ENCODE data around the gene ETFDH.
"Not testable (repeated sequence)": the region's sequence is repeated elsewhere in the genome, so short reads cannot be mapped to it uniquely, and the experiment has no call there.

The ETFDH gene

DNA sequence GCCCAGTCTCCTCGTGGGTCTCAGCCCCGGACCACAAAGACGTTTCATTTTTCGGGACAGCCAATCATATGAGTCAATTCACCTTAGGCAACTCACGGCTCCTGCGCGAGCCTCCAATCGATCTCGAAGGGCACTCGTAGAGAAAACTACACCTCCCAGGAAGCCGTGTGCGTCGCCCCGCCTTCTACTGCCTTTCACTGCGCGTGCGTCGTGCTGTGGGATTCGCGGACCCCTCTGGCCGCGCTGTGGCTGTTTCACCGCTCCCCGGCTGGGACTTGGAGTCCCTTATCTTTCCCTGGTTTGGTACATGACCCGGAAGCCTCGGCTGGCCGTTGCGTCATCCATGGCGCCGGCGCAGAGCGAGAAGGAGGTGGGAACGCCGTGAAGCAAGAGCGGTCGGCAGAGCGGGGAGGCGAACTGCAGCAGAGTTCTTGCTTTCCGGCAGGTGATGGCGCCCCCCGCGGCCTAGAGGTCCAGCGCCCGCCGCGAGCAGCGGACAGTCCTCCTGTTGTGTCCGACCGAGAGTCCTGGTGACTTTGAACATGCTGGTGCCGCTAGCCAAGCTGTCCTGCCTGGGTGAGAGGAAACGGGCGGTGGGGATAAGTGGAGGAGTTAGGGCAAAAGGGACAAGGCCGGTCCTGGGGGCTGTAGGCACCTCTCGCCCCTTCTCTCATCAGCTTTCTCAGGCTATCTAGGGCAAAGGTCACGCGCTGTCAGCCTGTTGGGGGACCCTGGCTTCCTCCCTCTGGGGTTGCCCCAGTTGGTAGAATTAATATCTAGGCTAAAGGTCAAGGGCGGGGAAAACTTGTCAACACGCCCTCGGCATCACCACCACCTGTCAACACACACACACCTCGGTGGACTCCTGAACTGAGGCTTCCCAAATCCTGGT is at the start of gene ETFDH:
Gene ETFDH (plus strand): TSS at position 382 of the 892 bp plus-strand sequence. CDS start 161 bp downstream, at position 543.
- peak; percentile 99 for DNase-seq (ENCODE audit: low spot score)

DNA sequence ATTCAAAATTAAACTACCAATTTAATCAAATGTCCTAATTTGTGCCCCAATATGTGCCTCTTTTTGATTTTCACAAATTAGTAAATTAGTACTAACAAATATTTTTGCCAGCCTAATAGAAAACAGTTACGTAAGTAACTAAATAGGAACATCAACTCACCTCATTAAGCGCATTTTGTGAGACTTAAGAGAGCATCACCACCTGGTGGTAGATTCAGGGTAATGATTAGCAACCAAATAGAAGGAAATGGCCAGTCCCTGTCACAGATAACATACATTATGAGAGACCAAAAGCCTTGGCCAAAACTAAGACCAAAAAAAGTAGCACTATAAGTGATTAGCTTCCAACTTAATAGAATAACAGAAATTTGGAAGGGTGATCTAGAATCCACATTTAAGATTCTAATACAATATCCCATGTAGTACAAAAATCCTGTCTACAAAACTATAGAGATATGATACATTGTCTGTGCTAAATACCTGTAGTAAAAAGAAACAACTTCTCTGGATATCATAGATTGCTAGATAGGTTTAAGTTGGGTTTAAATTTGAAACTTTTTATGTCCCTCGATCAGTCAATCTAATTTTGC is 47.1 kb upstream of the ETFDH start:
- peak; percentile 27 for DNase-seq (ENCODE audit: low spot score)

DNA sequence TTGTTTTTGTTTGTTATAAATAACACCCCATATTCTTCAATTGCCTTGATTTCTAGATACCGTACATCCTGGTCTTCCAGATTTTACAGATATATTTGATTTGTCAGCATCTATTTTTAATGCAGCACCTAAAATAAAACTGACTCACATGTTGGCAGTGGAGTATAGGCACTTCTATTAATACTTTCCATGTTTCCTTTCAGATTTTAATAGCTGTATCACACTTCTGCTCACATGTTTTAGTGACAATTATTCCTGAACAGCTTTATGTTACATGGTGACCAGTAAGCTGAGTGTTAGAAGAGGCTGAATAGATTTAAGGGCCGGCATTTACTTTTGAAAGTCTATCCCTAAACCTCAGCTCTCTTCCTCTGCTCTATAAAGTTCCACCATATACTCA is 46.6 kb upstream of the ETFDH start:
- DNase-seq (ENCODE audit: low spot score): no peak

DNA sequence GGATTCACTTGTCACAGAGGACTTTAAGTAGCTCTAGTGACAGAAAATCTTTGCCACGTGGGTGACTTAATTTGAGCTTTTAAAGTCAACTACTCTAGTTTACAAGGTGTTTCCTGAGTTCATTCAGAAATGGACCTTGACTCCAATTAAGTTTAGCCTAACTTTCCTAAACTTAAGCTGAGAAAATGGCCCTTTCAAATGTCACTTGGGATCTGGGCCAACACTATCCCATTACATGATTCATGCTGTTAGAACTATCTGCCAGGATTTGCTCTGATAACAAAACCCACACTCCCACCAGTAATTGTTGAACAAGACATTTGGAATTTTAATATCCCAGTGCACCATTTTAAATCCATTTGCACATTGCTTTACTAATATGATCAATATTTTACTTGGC is 41.2 kb upstream of the ETFDH start:
- no peak for DNase-seq (ENCODE audit: low spot score)

DNA sequence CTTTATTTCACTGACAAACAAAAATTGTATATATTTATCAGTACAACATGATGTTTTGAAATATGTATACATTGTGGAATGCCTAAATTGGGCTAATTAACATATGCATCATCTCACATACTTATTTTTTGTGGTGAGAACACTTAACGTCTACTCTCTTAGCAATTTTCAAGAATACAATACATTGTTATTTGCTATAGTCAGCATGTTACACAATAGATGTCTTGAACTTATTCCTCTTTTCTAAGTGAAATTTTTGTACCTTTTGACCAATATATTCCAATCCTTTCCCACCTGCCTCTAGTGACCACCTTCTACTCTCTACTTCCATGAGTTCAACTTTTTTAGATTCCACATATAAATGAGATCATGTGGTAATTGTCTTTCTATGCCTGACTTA is 35.5 kb upstream of the ETFDH start:
- no peak for DNase-seq (ENCODE audit: low spot score)

DNA sequence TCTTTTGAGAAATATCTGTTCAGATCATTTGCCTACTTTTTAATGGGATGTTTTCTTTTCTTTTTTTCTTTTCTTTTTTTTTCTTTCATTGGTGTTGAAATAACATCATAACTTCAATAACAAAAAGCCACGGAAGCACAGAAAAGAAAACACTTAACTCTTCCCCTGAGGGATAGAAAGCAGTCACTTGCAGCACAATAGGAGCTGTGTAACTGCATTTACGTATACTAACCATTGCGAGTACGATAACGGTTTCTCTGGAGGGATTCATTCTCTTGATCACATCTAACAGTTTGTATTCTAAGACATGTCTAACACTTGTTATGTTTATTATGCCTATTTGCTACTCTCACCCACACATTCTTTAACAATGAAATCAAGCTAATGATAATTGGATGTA is 27.7 kb upstream of the ETFDH start:
- no peak for DNase-seq (ENCODE audit: low spot score)

DNA sequence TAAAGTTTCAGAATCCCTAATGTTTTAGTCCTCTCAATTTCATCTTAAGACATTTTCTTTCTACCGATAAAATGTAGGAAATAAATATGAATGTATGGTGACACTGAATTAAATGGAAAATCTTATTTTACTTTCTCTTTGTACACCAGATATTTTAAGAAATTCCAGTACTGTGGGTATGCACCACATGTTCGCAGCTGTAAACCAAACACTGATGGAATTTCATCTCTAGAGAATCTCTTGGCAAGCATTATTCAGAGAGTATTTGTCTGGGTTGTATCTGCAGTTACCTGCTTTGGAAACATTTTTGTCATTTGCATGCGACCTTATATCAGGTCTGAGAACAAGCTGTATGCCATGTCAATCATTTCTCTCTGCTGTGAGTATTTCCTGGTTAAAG is 27.3 kb upstream of the ETFDH start:
- no peak for DNase-seq (ENCODE audit: low spot score)

DNA sequence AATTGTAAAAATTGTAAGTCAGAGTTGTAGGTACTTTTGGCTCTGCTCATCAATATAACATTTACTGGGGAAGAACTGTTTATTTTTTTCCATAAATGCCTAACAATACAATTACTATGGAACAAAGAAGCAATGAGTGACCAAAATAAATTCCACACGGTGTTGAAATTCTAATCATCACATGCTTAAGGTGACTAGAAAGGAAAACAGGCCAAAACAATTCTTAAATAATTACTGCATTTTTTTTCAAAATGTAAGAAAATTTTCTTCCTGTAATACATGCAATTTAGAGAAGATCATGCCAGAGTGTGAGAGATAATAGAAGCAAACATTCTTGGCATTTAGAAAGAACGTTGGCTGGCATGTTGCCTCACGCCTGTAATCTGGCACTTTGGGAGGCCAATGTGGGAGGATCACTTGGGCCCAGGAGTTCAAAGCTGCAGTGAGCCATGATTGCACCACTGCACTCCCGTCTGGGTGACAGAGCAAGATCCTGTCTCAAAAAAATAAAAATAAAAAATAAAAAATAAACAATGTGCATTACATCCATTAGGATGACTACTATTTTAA is 22.9 kb upstream of the ETFDH start:
- DNase-seq (ENCODE audit: low spot score): no peak

DNA sequence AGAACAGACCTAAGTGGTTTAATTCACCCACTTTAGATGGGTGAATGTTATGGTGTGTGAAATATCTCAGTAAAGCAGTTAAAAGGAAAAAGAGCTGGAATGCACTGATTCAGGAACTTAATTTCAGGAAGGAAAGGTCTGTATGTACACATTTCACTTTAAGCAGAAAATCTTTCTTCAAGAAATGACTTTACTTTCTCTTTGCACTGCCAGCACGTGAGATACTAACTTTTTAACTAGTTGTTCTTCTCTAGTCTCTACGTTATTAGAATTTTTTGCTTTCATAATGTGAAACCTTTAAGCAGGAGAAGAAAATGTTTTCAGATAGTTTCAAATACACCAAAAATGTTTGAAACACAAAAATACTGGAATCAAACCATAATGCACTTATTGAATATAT is 19.2 kb upstream of the ETFDH start:
- no peak for DNase-seq (ENCODE audit: low spot score)

DNA sequence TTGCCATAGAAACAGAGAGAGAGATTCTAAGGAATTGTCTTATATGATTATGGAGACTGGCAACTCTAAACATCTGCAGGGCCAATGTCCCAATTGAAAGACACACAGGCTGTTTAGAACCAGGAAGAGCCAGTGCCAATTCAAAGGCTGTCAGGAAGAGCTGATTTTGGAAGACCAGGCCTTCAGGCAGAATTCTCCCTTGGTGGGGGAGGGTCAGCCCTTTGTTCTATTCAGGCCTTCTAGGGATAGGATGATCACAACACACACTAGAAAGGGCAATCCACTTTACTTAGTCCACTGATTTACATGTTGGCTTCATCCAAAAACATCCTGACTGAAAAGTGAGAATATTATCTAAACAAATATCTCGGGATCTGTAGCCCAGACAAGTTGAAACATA is 15.7 kb upstream of the ETFDH start:
- DNase-seq (ENCODE audit: low spot score): no peak

DNA sequence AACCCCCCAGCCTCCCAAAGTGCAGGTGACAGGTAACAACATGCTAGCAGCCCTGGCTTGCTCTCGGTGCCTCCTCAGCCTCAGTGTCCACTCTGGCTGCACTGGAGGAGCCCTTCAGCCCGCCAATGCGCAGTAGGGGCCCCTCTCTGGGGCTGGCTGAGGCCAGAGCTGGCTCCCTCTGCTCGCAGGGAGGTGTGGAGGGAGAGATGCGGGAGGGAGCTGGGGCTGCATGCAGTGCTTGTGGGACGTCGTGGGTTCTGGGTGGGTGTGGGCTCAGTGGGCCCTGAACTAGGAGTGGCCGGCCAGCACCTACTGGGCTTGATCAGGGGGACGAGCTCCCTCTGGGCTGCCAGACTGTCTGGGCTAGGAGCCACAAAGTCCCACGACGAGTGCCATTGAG is 14.8 kb upstream of the ETFDH start:
- DNase-seq (ENCODE audit: low spot score): no peak

DNA sequence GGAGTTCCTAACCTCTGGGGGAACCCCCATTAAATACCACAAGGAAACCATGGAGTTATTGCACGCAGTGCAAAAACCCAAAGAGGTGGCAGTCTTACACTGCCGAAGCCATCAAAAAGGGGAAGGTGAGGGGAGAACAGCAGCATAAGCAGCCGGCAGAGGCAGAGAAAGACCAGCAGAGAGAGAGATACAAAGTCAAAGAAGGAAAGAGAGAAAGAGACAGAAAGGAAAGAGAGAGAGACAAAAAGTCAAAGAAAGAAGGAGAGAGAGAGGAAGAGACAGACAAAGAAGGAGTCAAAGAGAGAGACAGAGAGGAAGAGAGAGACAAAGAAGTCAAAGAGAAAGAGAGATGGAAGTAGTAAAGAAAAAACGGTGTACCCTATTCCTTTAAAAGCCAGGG is 8.8 kb upstream of the ETFDH start:
- not testable (repeated sequence) for DNase-seq (ENCODE audit: low spot score)

DNA sequence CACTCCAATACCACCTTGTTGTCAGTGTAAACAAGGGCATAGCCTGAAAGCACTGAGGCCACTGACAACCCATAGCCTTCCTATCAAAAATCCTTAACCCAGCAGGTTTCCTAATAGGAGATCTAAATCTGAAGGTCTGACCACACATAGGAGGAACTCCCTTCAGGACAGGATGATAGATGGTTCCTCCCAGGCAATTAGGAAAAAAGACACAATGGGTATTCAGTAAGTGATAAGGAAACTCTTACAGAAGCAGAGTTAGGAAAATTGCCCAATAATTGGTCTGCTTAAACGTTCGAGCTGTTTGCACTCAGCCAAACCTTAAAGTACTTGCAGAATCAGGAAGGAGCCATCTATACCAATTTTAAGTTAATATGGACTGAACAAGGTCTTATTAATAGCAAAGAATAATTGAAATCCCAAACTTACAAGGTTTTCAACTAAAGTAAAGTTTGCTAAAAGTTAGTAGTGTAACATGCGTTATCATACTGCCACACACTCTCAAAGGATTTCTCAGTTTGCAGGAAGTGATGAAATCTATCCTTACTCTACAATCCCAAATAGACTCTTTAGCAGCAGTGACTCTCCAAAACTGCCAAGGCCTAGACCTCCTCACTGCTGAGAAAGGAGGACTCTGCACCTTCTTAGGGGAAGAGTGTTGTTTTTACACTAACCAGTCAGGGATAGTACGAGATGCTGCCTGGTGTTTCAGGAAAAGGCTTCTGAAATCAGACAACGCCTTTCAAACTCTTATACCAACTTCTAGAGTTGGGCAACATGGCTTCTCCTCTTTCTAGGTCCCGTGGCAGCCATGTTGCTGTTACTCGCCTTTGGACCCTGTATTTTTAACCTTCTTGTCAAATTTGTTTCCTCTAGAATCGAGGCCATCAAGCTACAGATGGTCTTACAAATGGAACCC is 8.1 kb upstream of the ETFDH start:
- not testable (repeated sequence) for DNase-seq (ENCODE audit: low spot score)

DNA sequence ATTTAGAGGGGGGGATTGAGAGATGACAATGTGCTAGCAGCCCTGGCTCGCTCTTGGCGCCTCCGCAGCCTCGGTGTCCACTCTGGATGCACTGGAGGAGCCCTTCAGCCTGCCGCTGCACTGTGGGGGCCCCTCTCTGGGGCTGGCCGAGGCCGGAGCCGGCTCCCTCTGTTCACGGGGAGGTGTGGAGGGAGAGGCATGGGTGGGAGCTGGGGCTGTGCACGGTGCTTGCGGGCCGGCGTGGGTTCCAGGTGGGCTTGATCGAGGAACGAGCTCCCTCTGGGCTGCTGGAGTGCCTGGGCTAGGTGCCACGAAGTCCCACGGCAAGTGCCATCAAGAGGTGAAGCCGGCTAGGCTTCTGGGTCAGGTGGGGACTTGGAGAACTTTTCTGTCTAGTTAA is 7.3 kb upstream of the ETFDH start:
- no peak for DNase-seq (ENCODE audit: low spot score)

DNA sequence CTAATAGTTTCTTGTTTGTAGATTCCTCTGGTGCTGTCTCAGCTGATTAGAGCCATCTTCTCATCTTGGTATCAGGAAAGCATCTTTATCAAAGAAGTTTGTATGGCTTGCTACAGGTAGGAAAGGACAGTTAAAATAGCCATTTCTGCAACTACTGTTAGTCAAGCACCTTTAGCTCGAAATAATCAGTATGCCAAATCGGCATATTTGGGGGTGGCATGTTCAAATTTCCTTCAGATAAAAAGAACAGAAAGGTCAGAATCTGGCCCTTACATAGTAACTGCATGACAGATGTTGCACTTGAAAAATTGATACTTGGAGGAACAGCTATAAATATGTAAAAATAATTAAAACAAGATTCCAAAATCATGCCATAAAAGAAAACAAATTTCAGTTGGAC is 5.2 kb upstream of the ETFDH start:
- no peak for DNase-seq (ENCODE audit: low spot score)

DNA sequence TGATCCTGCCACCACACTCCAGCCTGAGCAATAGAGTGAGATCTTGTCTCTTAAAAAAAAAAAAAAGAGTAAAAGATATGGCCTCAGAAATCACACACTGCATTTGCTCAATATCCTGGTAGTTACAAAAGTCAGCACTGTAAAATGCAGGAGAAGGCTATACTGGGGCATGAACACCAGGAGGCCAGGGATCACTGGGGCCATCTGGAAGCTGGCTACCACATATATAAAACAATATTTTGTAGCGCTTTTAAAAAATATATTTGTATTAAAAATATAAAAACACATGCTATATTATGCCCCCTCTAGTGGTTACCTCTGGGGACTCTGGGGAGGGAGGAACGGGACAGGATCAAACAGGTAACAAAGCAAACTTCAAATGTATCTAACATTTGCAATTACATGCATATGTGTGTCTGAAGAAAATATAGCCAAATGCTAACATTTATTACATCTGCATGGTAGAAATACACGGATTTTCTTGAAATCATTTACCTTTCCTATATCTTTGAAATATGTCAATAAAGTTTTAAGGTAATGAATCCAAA is 4.4 kb upstream of the ETFDH start:
- DNase-seq (ENCODE audit: low spot score): peak; percentile 37

DNA sequence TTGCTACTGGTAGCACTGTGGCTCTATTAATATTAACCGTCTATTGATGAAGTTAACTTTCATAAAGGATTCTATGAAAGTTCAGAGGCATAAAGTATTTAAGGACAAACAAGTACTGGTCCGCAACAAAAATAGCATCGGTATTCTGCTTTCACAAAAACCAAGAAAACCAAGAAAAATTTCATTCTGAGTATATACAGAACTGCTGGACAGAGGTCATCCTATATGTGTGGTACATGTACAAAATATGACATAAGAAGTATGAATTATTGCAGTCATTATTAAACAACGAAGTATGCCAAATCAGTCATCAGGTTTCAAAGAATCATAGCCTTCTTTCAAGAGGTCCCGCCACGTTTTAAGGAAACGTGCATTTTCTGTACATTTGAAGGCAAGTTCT is 2.8 kb upstream of the ETFDH start:
- DNase-seq (ENCODE audit: low spot score): no peak

DNA sequence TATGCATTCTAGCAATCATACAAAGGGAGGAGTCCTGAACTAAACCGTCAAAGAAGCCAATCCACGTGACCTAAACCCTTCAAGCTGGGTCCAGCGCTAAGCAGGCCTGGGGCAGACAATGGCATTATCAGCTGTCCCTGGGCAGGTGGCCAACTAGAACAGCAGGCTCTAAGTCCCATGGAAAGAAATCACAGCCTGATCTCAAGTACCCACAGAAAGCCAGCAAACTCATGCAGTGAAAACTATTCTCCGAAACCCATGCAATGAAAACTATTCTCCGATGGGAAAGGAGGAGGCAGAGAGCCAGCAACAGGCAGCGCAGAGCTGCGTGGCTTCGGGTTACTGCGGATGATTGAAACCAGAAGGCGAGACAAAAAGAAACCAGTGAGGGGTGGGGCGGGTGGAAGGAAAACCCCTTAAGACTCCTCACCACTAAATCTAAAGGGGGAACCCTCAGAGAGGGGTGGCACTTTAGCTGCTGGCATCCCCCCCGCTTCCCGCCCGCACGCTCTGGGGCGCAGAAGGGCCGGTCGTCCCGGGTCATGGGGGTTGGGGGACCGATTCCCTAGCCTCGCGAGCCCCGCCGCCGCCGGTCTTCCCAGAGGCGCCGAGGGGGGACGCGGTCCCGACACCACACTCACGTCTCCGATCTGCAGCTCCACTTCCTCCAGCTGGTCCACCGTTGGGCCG is 976 bp upstream of the ETFDH start:
- peak; percentile 66 for DNase-seq (ENCODE audit: low spot score)

DNA sequence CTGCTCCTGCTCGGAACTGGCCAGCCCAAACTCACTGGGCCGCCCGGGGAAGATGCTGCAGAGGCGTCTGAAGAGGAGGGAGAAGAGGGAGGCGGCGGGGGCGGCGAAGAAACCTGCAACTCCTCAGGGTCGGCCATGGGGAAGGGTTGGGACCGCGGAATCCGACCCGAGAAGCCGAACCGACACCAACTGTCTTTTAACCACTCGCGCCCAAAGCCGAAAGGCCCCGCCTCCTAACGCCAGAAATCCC is 506 bp upstream of the ETFDH start, which contains the start of gene C4orf46:
Gene C4orf46 (minus strand): TSS at position 223 of the 250 bp plus-strand sequence. CDS start 86 bp downstream, at position 137.
- no peak for DNase-seq (ENCODE audit: low spot score)

DNA sequence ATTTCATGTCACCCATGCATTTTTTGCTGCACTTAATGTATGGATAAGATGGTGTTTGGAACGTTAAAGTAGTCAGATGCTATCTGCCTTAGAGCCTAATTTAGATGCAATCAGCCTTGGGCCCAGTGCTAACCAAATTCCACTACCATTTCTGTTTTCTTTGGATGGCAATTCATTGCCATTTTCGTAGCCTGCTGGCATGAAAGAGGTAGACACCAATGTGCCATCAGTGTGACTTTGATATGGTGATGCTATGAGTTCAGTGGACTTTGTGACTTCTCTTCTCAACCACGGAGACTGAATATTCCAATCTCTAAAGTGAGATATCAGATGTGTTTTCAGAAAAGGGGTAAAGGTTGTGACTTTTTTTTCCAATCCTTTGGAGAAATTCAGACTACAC is 1.5 kb downstream of the ETFDH start:
- DNase-seq (ENCODE audit: low spot score): no peak

DNA sequence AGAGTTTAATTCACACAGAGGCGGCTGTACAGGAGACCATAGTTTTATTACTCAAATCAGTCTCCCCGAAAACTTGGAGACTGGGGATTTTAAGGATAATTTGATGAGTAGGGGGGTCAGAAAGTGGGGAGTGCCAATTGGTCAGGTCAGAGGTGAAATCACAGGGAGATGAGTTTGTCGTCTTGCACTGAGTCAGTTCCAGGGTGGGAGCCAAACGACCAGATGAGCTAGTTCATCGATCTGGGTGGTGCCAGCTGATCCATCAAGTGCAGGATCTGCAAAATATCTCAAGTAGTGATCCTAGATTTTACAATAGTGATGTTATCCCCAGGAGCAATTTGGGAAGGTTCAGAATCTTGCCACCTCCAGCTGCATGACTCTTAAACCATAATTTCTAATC is 4.0 kb downstream of the ETFDH start:
- DNase-seq (ENCODE audit: low spot score): no peak

DNA sequence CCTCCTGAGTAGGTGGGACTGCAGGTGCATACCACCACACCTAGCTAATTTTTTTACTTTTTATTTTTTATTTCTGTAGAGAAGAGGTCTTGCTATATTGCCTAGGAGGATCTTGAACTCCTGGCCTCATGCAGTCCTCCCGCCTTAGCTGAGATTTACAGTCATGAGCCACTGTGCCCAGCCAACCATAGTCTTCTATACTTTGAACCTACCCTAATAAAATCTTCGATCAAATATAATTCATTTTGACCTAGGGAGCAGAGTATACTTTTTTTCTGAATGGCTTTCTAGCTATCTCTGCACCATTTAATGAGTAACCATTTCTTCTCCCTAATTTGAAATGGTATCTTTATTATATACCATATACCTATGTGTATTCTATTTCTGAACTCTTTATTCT is 6.7 kb downstream of the ETFDH start:
- DNase-seq (ENCODE audit: low spot score): no peak
